ENCODE data around the gene MYL7. TPM values are rescaled to one million over a fixed set of nuclear protein-coding genes. Genes with fewer than 3 reads are reported as not detected.

MYL7 gene
- total and polyA plus RNA-seq, 2 of the 13 experiments (the other 11 are each of a cell fraction or from before 2014, with no cell fraction given), result 1.8 TPM; not detected in 1

DNA sequence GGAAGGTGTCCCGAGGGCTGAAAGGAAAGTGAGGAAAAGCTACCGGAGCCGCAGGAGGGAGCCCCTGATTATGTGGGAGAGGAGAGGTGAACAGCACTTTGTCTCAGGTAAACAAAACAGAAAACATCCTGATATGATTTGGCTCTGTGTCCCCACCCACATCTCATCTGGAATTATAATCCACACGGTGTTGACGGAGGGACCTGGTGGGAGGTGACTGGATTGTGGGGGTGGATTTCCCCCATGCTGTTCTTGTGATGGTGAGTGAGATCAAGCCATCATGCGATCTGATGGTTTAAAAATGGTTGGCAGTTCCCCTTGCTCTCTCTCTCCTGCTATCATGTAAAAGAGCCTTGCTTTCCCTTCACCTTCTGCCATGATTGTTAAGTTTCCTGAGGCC is 20.7 kb downstream of the MYL7 start (continued):
- TF ChIP-seq ZNF703 (CRISPR knock-in tag; IDR thresholded peaks at IDR 0.05; ENCODE audit: borderline replicate concordance) (no peak), RARG (CRISPR knock-in tag; IDR thresholded peaks at IDR 0.05; ENCODE audit: low read depth) (no peak), GFI1 (CRISPR knock-in tag; IDR thresholded peaks at IDR 0.05; ENCODE audit: borderline replicate concordance) (no peak)
- TF ChIP-seq, protein P1, sequence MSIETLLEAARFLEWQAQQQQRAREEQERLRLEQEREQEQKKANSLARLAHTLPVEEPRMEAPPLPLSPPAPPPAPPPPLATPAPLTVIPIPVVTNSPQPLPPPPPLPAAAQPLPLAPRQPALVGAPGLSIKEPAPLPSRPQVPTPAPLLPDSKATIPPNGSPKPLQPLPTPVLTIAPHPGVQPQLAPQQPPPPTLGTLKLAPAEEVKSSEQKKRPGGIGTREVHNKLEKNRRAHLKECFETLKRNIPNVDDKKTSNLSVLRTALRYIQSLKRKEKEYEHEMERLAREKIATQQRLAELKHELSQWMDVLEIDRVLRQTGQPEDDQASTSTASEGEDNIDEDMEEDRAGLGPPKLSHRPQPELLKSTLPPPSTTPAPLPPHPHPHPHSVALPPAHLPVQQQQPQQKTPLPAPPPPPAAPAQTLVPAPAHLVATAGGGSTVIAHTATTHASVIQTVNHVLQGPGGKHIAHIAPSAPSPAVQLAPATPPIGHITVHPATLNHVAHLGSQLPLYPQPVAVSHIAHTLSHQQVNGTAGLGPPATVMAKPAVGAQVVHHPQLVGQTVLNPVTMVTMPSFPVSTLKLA (IDR thresholded peaks at IDR 0.05), result no peak
- TF ChIP-seq, protein P2, sequence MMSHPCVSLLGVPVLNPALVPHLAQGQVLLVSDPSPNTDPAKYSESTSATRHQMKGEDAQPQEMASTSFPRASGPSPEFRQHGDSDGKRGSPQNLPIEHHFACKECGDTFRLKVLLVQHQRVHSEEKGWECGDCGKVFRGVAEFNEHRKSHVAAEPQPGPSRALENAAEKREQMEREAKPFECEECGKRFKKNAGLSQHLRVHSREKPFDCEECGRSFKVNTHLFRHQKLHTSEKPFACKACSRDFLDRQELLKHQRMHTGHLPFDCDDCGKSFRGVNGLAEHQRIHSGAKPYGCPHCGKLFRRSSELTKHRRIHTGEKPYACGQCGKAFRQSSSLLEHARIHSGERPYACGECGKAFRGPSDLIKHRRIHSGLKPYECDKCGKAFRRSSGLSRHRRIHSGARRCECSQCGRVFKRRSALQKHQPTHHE (CRISPR knock-in tag; IDR thresholded peaks at IDR 0.05; ENCODE audit: borderline replicate concordance), result no peak

DNA sequence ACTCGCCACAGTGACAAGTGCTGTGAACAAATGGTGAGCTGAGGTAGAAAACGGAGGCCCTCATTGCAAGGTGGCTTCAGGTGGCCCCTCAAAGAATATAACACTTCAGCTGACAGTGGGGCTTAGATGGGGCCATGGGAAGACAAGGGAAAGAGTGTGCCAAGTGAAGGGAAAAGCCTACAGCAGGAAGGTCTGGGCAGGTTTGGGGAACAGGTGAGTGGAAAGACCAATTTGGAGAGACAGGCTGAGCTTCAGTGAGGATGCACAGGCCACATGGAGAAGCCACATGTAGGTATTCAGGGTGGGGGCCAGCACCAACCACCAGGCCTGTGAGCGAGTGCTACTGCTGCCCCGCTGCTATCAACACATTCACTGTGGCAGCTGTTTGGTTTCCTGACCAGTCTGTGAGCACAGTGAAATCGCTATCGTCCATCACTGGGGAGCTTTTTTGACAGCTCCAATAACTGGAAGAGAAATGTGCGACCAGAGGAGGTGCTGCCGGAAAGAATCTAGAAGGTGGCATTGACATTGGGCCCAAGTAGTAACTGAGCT is 21.2 kb downstream of the MYL7 start:
- no peak for TF ChIP-seq MYC (CRISPR knock-in tag; IDR thresholded peaks at IDR 0.05; ENCODE audit: borderline replicate concordance)
- TF ChIP-seq GLI4 (CRISPR knock-in tag; IDR thresholded peaks at IDR 0.05; ENCODE audit: borderline replicate concordance), result no peak
- TF ChIP-seq, protein P3, sequence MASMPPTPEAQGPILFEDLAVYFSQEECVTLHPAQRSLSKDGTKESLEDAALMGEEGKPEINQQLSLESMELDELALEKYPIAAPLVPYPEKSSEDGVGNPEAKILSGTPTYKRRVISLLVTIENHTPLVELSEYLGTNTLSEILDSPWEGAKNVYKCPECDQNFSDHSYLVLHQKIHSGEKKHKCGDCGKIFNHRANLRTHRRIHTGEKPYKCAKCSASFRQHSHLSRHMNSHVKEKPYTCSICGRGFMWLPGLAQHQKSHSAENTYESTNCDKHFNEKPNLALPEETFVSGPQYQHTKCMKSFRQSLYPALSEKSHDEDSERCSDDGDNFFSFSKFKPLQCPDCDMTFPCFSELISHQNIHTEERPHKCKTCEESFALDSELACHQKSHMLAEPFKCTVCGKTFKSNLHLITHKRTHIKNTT (CRISPR knock-in tag; IDR thresholded peaks at IDR 0.05), result no peak
- TF ChIP-seq SP4 (CRISPR knock-in tag; IDR thresholded peaks at IDR 0.05), result no peak
- Histone ChIP-seq H3K27me3 (ENCODE audit: control insufficient read depth in 1 of 2, insufficient read depth in 2 of 2, low read length in 2 of 2) (no peaks in the 10 kb centered on the region; a peak in 1 of 5 replicates), H3K4me1 (ENCODE audit: insufficient read depth, low read length) (peaks cover 24% of the 10 kb centered on the region), H2AFZ (ENCODE audit: low read length) (no peak overlapping the region), H3K9ac (ENCODE audit: insufficient read depth, low read depth, low read length) (no peak overlapping the region), H3K4me3 (replicated peaks in 1 of 3; ENCODE audit: insufficient read depth in 1 of 3, low read depth in 2 of 3, low read length in 3 of 3) (no peak overlapping the region), H4K20me1 (ENCODE audit: insufficient read depth, low read length) (no peaks in the 10 kb centered on the region), H3K4me2 (ENCODE audit: low read depth, low read length) (no peak overlapping the region; the same call in 1 of the 2 replicates), H3K9me3 (ENCODE audit: low read length) (no peaks in the 10 kb centered on the region), H3K27ac (ENCODE audit: extremely low read length, insufficient read depth, low read length) (no peak overlapping the region), H3K36me3 (replicated peaks in 1 of 2; ENCODE audit: control insufficient read depth in 1 of 2, insufficient read depth in 2 of 2, low read length in 2 of 2) (peaks cover 20 to 54% of the 10 kb centered on the region in 2 experiments), H3K79me2 (ENCODE audit: insufficient read depth, low read length) (peaks cover 14% of the 10 kb centered on the region)
- BruUV-seq (replicated peaks), result no TSS peak
- no peak for ATAC-seq
- whole genome bisulfite sequencing (ENCODE audit: low lambda C conversion rate), result 93% methylated on average over 7 of the region's 8 CpGs
- in situ Hi-C loops (cut with HindIII; ENCODE audit: extremely low pct_ligation_motif_present, low pct_unique_long_range_greater_than_20kb), result loop anchor here (5.0 kb wide), 1 partner anchor 77 kb away; no protein-coding TSS in a partner anchor
- DNase-seq (ENCODE audit: low spot score), result no peak
- FAIRE-seq, result no peak
- CTCF ChIA-PET (ENCODE audit: low intra/inter-chr PET ratio, low total read pairs), result no interaction called here
- POLR2A ChIA-PET, result no interaction called here
- intact Hi-C loops (cut with micrococcal nuclease; ENCODE audit: unreplicated experiment), result no loop called here
